ENCODE measurements around the gene ZNF521. TPM values are rescaled to one million over a fixed set of nuclear protein-coding genes. Genes with fewer than 3 reads are reported as not detected.

Gene ZNF521
- total RNA-seq, 1 donor from 2014 or later = 75.1 TPM

- no peaks in the 10 kb centered on the region for H3K9me3 Mint-ChIP-seq
- H3K36me3 Mint-ChIP-seq = no peaks in the 10 kb centered on the region
- H3K4me1 Mint-ChIP-seq (ENCODE audit: unreplicated experiment) = peaks cover 20% of the 10 kb centered on the region
- no peak overlapping the region for H3K27ac Mint-ChIP-seq
- DNase-seq (ENCODE audit: extremely low spot score, unreplicated experiment) = no peak
- no peak overlapping the region for H3K4me3 Mint-ChIP-seq
- TF ChIP-seq, protein P1, sequence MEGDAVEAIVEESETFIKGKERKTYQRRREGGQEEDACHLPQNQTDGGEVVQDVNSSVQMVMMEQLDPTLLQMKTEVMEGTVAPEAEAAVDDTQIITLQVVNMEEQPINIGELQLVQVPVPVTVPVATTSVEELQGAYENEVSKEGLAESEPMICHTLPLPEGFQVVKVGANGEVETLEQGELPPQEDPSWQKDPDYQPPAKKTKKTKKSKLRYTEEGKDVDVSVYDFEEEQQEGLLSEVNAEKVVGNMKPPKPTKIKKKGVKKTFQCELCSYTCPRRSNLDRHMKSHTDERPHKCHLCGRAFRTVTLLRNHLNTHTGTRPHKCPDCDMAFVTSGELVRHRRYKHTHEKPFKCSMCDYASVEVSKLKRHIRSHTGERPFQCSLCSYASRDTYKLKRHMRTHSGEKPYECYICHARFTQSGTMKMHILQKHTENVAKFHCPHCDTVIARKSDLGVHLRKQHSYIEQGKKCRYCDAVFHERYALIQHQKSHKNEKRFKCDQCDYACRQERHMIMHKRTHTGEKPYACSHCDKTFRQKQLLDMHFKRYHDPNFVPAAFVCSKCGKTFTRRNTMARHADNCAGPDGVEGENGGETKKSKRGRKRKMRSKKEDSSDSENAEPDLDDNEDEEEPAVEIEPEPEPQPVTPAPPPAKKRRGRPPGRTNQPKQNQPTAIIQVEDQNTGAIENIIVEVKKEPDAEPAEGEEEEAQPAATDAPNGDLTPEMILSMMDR (conservative IDR thresholded peaks at IDR 0.05) = no peak
- H3K27me3 Mint-ChIP-seq = no peaks in the 10 kb centered on the region
Observed at GRCh38 chr18:25282896-25283703, 68.9 kb downstream of the ZNF521 start.

DNA sequence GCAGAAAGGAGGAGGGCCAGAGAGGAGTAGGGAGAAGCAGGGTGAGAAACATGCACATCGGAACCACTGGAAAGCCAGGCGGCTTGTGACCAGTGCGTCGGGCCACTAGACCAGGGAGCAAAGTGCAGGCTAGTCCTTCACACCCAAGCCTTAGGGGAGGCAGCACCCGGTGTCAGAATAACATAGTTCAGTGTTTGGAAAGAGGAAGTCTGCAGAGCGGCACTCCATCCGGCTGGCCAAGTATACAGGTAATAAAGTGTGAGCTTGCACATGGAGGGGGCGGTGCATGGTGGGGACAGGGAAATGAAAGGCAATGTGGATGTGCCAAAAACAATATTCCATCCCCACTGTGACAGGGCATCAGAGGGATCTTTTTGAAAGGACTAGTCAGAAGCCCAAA, 69.7 kb downstream of the ZNF521 start:
- Mint-ChIP-seq H3K27ac (no peak overlapping the region), H3K9me3 (no peaks in the 10 kb centered on the region), H3K4me1 (ENCODE audit: unreplicated experiment) (peaks cover 28% of the 10 kb centered on the region), H3K27me3 (no peaks in the 10 kb centered on the region), H3K36me3 (no peaks in the 10 kb centered on the region), H3K4me3 (no peak overlapping the region)
- no peak for DNase-seq (ENCODE audit: extremely low spot score, unreplicated experiment)
- TF ChIP-seq, protein P1 (conservative IDR thresholded peaks at IDR 0.05) = no peak

DNA sequence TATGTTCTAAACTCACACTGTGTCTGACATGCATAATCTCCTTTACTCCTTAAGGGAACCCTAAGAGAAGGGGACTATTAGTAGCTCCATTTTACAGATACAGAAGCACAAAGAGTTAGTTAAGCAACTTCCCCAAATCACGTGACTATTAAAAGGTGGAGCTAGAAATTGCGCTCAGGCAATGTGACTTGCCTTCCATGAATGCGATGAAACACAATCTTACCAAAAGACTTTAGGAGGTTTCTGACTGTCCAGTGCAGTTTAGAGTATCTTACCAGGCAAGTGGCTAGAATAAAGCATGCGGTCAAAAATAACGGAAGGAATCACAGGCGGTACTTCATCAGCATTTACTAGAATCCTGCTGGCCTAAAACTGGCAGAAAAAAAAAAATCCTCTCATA, 70.4 kb downstream of the ZNF521 start:
- no peak overlapping the region for H3K27ac Mint-ChIP-seq
- no peak overlapping the region for H3K4me3 Mint-ChIP-seq
- H3K4me1 Mint-ChIP-seq (ENCODE audit: unreplicated experiment) = peaks cover 30% of the 10 kb centered on the region
- H3K9me3 Mint-ChIP-seq = no peaks in the 10 kb centered on the region
- H3K27me3 Mint-ChIP-seq = no peaks in the 10 kb centered on the region
- TF ChIP-seq, protein P1 (conservative IDR thresholded peaks at IDR 0.05) = no peak
- no peak for DNase-seq (ENCODE audit: extremely low spot score, unreplicated experiment)
- H3K36me3 Mint-ChIP-seq = no peaks in the 10 kb centered on the region

GRCh38 chr18:25279961-25280360, 72.0 kb downstream of the ZNF521 start:
- no peak overlapping the region for H3K4me3 Mint-ChIP-seq
- H3K4me1 Mint-ChIP-seq (ENCODE audit: unreplicated experiment) = peaks cover 46% of the 10 kb centered on the region
- no peaks in the 10 kb centered on the region for H3K27me3 Mint-ChIP-seq
- DNase-seq (ENCODE audit: extremely low spot score, unreplicated experiment) = no peak
- TF ChIP-seq, protein P1 (conservative IDR thresholded peaks at IDR 0.05) = no peak
- H3K36me3 Mint-ChIP-seq = no peaks in the 10 kb centered on the region
- H3K9me3 Mint-ChIP-seq = no peaks in the 10 kb centered on the region
- H3K27ac Mint-ChIP-seq = no peak overlapping the region

DNA sequence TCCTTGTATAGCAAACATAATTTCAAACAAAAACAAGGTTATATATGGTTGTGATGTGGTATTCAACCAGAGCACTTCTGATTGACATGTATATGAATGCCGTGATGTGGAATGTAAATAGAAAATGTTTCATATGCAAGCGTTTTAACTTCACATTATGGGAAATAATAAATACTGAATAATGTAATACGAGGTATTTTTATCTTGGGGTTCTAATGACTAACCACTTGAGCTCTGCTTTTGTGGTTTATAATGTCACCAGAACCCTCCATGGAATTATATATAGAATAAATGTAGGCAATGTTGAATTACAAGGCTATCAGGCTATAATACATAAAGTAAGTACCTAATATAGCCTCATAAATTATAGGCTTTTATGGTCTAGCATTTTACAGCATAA, 72.4 kb downstream of the ZNF521 start:
- TF ChIP-seq, protein P1 (conservative IDR thresholded peaks at IDR 0.05) = no peak
- Mint-ChIP-seq H3K9me3 (no peaks in the 10 kb centered on the region), H3K4me3 (no peak overlapping the region), H3K27ac (no peak overlapping the region), H3K4me1 (ENCODE audit: unreplicated experiment) (peaks cover 50% of the 10 kb centered on the region), H3K36me3 (peaks cover 2% of the 10 kb centered on the region), H3K27me3 (no peaks in the 10 kb centered on the region)
- DNase-seq (ENCODE audit: extremely low spot score, unreplicated experiment) = no peak
